GM04504 (cell line): ENCODE measurements around the gene ZNF740.

Experiments
- DNase-seq: peaks from one replicate; pipeline ENCODE4 v3.0.0-alpha.2; 2012; ENCODE audit warnings: low read depth

Gene ZNF740

GRCh38 chr12:53227836-53228235 is 47.3 kb downstream of the ZNF740 start:
- no peak for DNase-seq

- no peak for DNase-seq
Measured at GRCh38 chr12:53229454-53229853, 48.9 kb downstream of the ZNF740 start.

GRCh38 chr12:53230108-53230845 is 49.8 kb downstream of the ZNF740 start:
- no peak for DNase-seq

GRCh38 chr12:53231671-53231920 is 51.1 kb downstream of the ZNF740 start:
- DNase-seq = no peak

GRCh38 chr12:53231921-53232645 is 51.6 kb downstream of the ZNF740 start, which contains the start of gene RARG:
Gene RARG, minus strand, starts transcription at chr12:53232209. Its CDS starts 4,664 bp downstream, at chr12:53227545.
- DNase-seq = no peak

- no peak for DNase-seq
Measured at GRCh38 chr12:53232646-53233461, 52.3 kb downstream of the ZNF740 start.

GRCh38 chr12:53233671-53234121 is 53.2 kb downstream of the ZNF740 start:
- no peak for DNase-seq

GRCh38 chr12:53234271-53234914 is 53.9 kb downstream of the ZNF740 start:
- no peak for DNase-seq

- DNase-seq = no peak
Measured at GRCh38 chr12:53235164-53235563, 54.6 kb downstream of the ZNF740 start.

- DNase-seq = no peak
Measured at GRCh38 chr12:53235742-53236442, 55.4 kb downstream of the ZNF740 start.

- DNase-seq = no peak
Measured at GRCh38 chr12:53236443-53237111, 56.1 kb downstream of the ZNF740 start.

GRCh38 chr12:53239643-53240258 is 59.2 kb downstream of the ZNF740 start:
- DNase-seq = no peak

- DNase-seq = no peak
Measured at GRCh38 chr12:53241623-53242412, 61.3 kb downstream of the ZNF740 start.

GRCh38 chr12:53244337-53244736 is 63.8 kb downstream of the ZNF740 start:
- no peak for DNase-seq
